Body of pancreas (tissue), 4 donors: Measurements from ENCODE around the gene SMG7. TPM values are rescaled to one million over a fixed set of nuclear protein-coding genes. Genes with fewer than 3 reads are reported as not detected.

ENCODE experiments used
- ATAC-seq: fragments of 150-250 bp; one replicate; pipeline ENCODE4 v1.9.1; 2016
- DNase-seq, 4 donors: peaks; one replicate each; pipeline ENCODE4 v3.0.0-alpha.2; 2019
- H3K27ac ChIP-seq, 4 donors: fragments of 200-600 bp; sonication (generic); 1 replicate in 3 of 4; 2 replicates in 1 of 4; pipeline versions ENCODE4 v1.5.1 to v1.6.1; 2016 to 2019; ENCODE audit warnings: mild to moderate bottlenecking in 1 of 4, mixed read lengths in 1 of 4, moderate library complexity in 1 of 4
- H3K27me3 ChIP-seq, 2 donors: fragments of 200-600 bp; sonication (generic); one replicate each; pipeline ENCODE4 v1.6.0; 2016; ENCODE audit warnings: mild to moderate bottlenecking in 1 of 2
- H3K36me3 ChIP-seq, 2 donors: fragments of 200-600 bp; sonication (generic); replicated peaks in 1 of 2; 2 replicates each; pipeline ENCODE4 v1.5.1; 2016; ENCODE audit warnings: low read depth in 2 of 2; ENCODE audit not compliant: insufficient read depth in 1 of 2
- H3K4me1 ChIP-seq: fragments of 200-600 bp; sonication (generic); one replicate; pipeline ENCODE4 v1.6.0; 2016
- H3K4me3 ChIP-seq, 2 donors: fragments of 200-600 bp; sonication (generic); 1 replicate in 1 of 2; 2 replicates in 1 of 2; pipeline ENCODE4 v1.5.1; 2016 to 2019
- H3K9me3 ChIP-seq, 3 donors: fragments of 200-600 bp; sonication (generic); 1 replicate in 2 of 3; 2 replicates in 1 of 3; pipeline ENCODE4 v1.5.1; 2016
- CTCF ChIP-seq, 7 experiments: fragments of 450-650 bp in 4 of 7; fragments of 200-600 bp in 3 of 7; sonication (generic) in 3 of 7; IDR thresholded peaks; one replicate each; pipeline ENCODE4 v1.5.1; 2016 to 2019; ENCODE audit warnings: antibody characterized with exemption in 7 of 7
- POLR2A ChIP-seq, 3 donors: fragments of 450-650 bp; IDR thresholded peaks; one replicate each; pipeline ENCODE4 v1.6.1; 2016; ENCODE audit warnings: antibody characterized with exemption in 3 of 3, mild to moderate bottlenecking in 2 of 3
- WGBS, 2 donors: methylation state at CpG; one replicate each; pipeline ENCODE4 v1.1.5; 2017; 5-methylcytosine and 5-hydroxymethylcytosine counted together
- intact Hi-C: fragments of 100-400 bp; cut with DNase I; formaldehyde crosslinking; loops from one replicate; pipeline ENCODE4 v1.15.1; 2023
- total RNA-seq, 2 donors: library from RNA; depleted of rRNA; stranded (reverse); fragments of >200 nt; gene quantifications; one replicate each; pipeline ENCODE4 v1.1.0, GENCODE V29; 2016

Gene SMG7
- total RNA-seq, 2 donors from 2014 or later, result 22.4 to 34.2 TPM

- WGBS, 2 donors, result 91 to 100% methylated on average over 1 of the region's 1 CpG
- Histone ChIP-seq H3K4me3 (no peak overlapping the region), H3K9me3 (no peaks in the 10 kb centered on the region), H3K4me1 (peaks cover 4% of the 10 kb centered on the region), H3K27me3 (no peaks in the 10 kb centered on the region), H3K36me3 (no peaks in the 10 kb centered on the region), H3K27ac (no peak overlapping the region)
- intact Hi-C loops, result no loop called here
- ATAC-seq (no peak), DNase-seq (no peak)
- TF ChIP-seq POLR2A (IDR thresholded peaks at IDR 0.05) (no peak), CTCF (IDR thresholded peaks at IDR 0.05) (no peak)
Measured at GRCh38 chr1:183602510-183602909, 130.2 kb downstream of the SMG7 start.

Other genes with a start within 250 kb of the SMG7 start
- gene NMNAT2, start 54.1 kb upstream of the SMG7 start, total RNA-seq, result 1 to 10 TPM; 1.0 to 1.3 TPM
- gene NCF2, start 118.0 kb downstream of the SMG7 start, total RNA-seq, result 1 to 10 TPM; 8.3 to 9.6 TPM
- gene ARPC5, start 163.3 kb downstream of the SMG7 start, total RNA-seq, result 10 to 100 TPM; 29.3 to 52.4 TPM
- gene APOBEC4, start 180.8 kb downstream of the SMG7 start, total RNA-seq, result not detected